B cell (primary cell): ENCODE results near the gene SHISA7. TPM values are rescaled to one million over a fixed set of nuclear protein-coding genes. Genes with fewer than 3 reads are reported as not detected.

Source experiments
- ATAC-seq: fragments of 200-7000 bp; cut with Tn5 transposase; one replicate; pipeline ENCODE4 v1.10.0; 2021; ENCODE audit warnings: low read depth, mild to moderate bottlenecking, moderate number of reproducible peaks, moderate library complexity
- CTCF ChIA-PET: fragments of 350-600 bp; sonication (Branson Sonifier 250); formaldehyde crosslinking; loops from one replicate; lab custom pipeline; 2021; ENCODE audit warnings: antibody characterized with exemption, inconsistent platforms; lab: Charles Lee
- POLR2A ChIA-PET: fragments of 350-600 bp; sonication (Branson Sonifier 250); formaldehyde crosslinking; loops from one replicate; lab custom pipeline; 2021; ENCODE audit warnings: antibody characterized with exemption; lab: Charles Lee
- DNase-seq: peaks from one replicate; pipeline ENCODE4 v3.0.0; 2013
- H2AFZ ChIP-seq: 2 replicates; pipeline ENCODE4 v1.6.1; 2012; ENCODE audit warnings: mild to moderate bottlenecking, low read depth, low read length; ENCODE audit not compliant: insufficient read depth, poor library complexity, severe bottlenecking
- H3K27ac ChIP-seq, 2 donors: 1 replicate in 1 of 2; 2 replicates in 1 of 2; pipeline ENCODE4 v1.5.1; 2012 to 2013; ENCODE audit warnings: low read length in 2 of 2, mild to moderate bottlenecking in 2 of 2, moderate library complexity in 1 of 2
- H3K27me3 ChIP-seq, 4 experiments: fragments of 200-600 bp in 1 of 4; sonication (generic) in 1 of 4; replicated peaks in 1 of 4; 1 replicate in 2 of 4; 2 replicates in 2 of 4; pipeline versions ENCODE4 v1.6.1 to v1.7.0; 2013 to 2016; ENCODE audit warnings: low read length in 3 of 4, mild to moderate bottlenecking in 2 of 4, mixed read lengths in 1 of 4, moderate library complexity in 1 of 4; ENCODE audit not compliant: insufficient read depth in 4 of 4, control insufficient read depth in 3 of 4; ENCODE audit errors: control extremely low read depth in 1 of 4
- H3K36me3 ChIP-seq, 2 experiments: replicated peaks in 1 of 2; 1 replicate in 1 of 2; 2 replicates in 1 of 2; pipeline versions ENCODE4 v1.6.1 to v1.7.1; 2013; ENCODE audit warnings: low read length in 1 of 2; ENCODE audit not compliant: insufficient read depth in 2 of 2, control insufficient read depth in 1 of 2; ENCODE audit errors: control extremely low read depth in 1 of 2, extremely low read depth in 1 of 2
- H3K4me1 ChIP-seq, 2 donors: fragments of 200-600 bp in 1 of 2; sonication (generic) in 1 of 2; 1 replicate in 1 of 2; 2 replicates in 1 of 2; pipeline versions ENCODE4 v1.5.1 to v1.6.1; 2013 to 2017; ENCODE audit warnings: low read length in 2 of 2; ENCODE audit not compliant: control insufficient read depth in 2 of 2, insufficient read depth in 2 of 2
- H3K4me2 ChIP-seq: replicated peaks from 2 replicates; pipeline ENCODE3; 2012; ENCODE audit warnings: mild to moderate bottlenecking, low read depth, low read length; ENCODE audit not compliant: poor library complexity, severe bottlenecking
- H3K4me3 ChIP-seq, 5 experiments: fragments of 200-600 bp in 1 of 5; sonication (generic) in 1 of 5; 1 replicate in 3 of 5; 2 replicates in 2 of 5; pipeline versions ENCODE4 v1.5.1 to v1.7.0; 2011 to 2016; ENCODE audit warnings: low read length in 4 of 5, mild to moderate bottlenecking in 4 of 5, low read depth in 2 of 5, control low read depth in 1 of 5, moderate library complexity in 1 of 5; ENCODE audit not compliant: insufficient read depth in 1 of 5; ENCODE audit errors: control extremely low read depth in 1 of 5, extremely low read depth in 1 of 5
- H3K79me2 ChIP-seq: fragments of 200-600 bp; sonication (generic); one replicate; pipeline ENCODE4 v1.6.0; 2016; ENCODE audit warnings: low read length; ENCODE audit not compliant: control insufficient read depth, insufficient read depth
- H3K9ac ChIP-seq: fragments of 200-600 bp; sonication (generic); 2 replicates; pipeline ENCODE4 v1.6.1; 2017; ENCODE audit warnings: mild to moderate bottlenecking, low read length, moderate library complexity
- H3K9me3 ChIP-seq, 3 donors: one replicate each; pipeline versions ENCODE4 v1.6.1 to v1.7.1; 2013; ENCODE audit warnings: low read length in 2 of 3; ENCODE audit not compliant: control insufficient read depth in 2 of 3, insufficient read depth in 1 of 3; ENCODE audit errors: control extremely low read depth in 1 of 3
- H4K20me1 ChIP-seq: 2 replicates; pipeline ENCODE4 v1.6.0; 2012; ENCODE audit warnings: mild to moderate bottlenecking, low read length; ENCODE audit not compliant: insufficient read depth, control insufficient read depth, poor library complexity, severe bottlenecking
- H3K27ac Mint-ChIP-seq: one replicate; pipeline ENCODE4 v1.8.0; 2021; ENCODE audit warnings: mixed read lengths
- H3K27me3 Mint-ChIP-seq: one replicate; pipeline ENCODE4 v1.8.0; 2021; ENCODE audit warnings: mixed read lengths
- H3K4me1 Mint-ChIP-seq: one replicate; pipeline ENCODE4 v1.8.0; 2021; ENCODE audit warnings: mixed read lengths
- H3K4me3 Mint-ChIP-seq: one replicate; pipeline ENCODE4 v1.8.0; 2021; ENCODE audit warnings: mixed read lengths
- H3K9me3 Mint-ChIP-seq: one replicate; pipeline ENCODE4 v1.8.0; 2022; ENCODE audit warnings: mixed read lengths; ENCODE audit not compliant: insufficient read depth
- EZH2 ChIP-seq: IDR thresholded peaks from 2 replicates; pipeline ENCODE4 v1.6.1; 2012; ENCODE audit warnings: borderline replicate concordance, low read depth, mild to moderate bottlenecking, moderate library complexity, low read length; ENCODE audit not compliant: insufficient read depth, poor library complexity, severe bottlenecking
- WGBS: methylation state at CpG from one replicate; pipeline ENCODE4 v1.1.5; 2013; ENCODE audit warnings: missing lambda C conversion rate; ENCODE audit not compliant: insufficient coverage; 5-methylcytosine and 5-hydroxymethylcytosine counted together
- intact Hi-C: fragments of 100-400 bp; cut with micrococcal nuclease; formaldehyde crosslinking; loops from one replicate; pipeline ENCODE4 v1.10.0; 2022
- polyA plus RNA-seq: library from polyadenylated mRNA; depleted of rRNA; stranded (reverse); fragments of >200 nt; gene quantifications from 2 replicates; pipeline ENCODE4 v1.2.3, GENCODE V29; 2012
- total RNA-seq, 2 donors: library from RNA; stranded (reverse); fragments of 120-200 nt in 1 of 2; gene quantifications; 1 replicate in 1 of 2; 2 replicates in 1 of 2; pipeline versions ENCODE4 v1.2.3 to v1.2.4, GENCODE V29; 2013 to 2022
- TF ChIP-seq, protein P1 (sequence below): fragments of 200-600 bp; IDR thresholded peaks from one replicate; pipeline ENCODE4 v1.8.0; 2022; ENCODE audit warnings: antibody characterized with exemption, mild to moderate bottlenecking

SHISA7 gene
- total and polyA plus RNA-seq, 2 donors (not counting 1 experiment from before 2014, with no cell fraction given): 0.06 TPM; not detected in 1

- peaks cover 26% of the 10 kb centered on the region for H3K79me2 ChIP-seq
- H3K27ac ChIP-seq: no peak overlapping the region
- ChIA-PET CTCF (no interaction called here), POLR2A (no interaction called here)
- DNase-seq (no peak), ATAC-seq (no peak)
- H3K36me3 ChIP-seq: peaks cover 0 to 2% of the 10 kb centered on the region in 2 experiments
- peaks cover 37% of the 10 kb centered on the region for H4K20me1 ChIP-seq
- H3K27me3 Mint-ChIP-seq: no peaks in the 10 kb centered on the region
- H2AFZ ChIP-seq: no peak overlapping the region
- no peak overlapping the region for H3K27ac Mint-ChIP-seq
- H3K4me2 ChIP-seq: no peak overlapping the region
- peak overlapping the region; percentile 41 for H3K4me3 Mint-ChIP-seq
- TF ChIP-seq, protein P1, sequence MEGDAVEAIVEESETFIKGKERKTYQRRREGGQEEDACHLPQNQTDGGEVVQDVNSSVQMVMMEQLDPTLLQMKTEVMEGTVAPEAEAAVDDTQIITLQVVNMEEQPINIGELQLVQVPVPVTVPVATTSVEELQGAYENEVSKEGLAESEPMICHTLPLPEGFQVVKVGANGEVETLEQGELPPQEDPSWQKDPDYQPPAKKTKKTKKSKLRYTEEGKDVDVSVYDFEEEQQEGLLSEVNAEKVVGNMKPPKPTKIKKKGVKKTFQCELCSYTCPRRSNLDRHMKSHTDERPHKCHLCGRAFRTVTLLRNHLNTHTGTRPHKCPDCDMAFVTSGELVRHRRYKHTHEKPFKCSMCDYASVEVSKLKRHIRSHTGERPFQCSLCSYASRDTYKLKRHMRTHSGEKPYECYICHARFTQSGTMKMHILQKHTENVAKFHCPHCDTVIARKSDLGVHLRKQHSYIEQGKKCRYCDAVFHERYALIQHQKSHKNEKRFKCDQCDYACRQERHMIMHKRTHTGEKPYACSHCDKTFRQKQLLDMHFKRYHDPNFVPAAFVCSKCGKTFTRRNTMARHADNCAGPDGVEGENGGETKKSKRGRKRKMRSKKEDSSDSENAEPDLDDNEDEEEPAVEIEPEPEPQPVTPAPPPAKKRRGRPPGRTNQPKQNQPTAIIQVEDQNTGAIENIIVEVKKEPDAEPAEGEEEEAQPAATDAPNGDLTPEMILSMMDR: no peak
- TF ChIP-seq EZH2: no peak
- H3K4me1 ChIP-seq: peaks cover 10 to 22% of the 10 kb centered on the region in 2 donors
- H3K4me3 ChIP-seq: no peak overlapping the region
- intact Hi-C loops: no loop called here
- no peaks in the 10 kb centered on the region for H3K9me3 ChIP-seq
- no peak overlapping the region for H3K9ac ChIP-seq
- 98% methylated on average over 38 of the region's 47 CpGs for WGBS
- H3K4me1 Mint-ChIP-seq: peaks cover 30% of the 10 kb centered on the region
- no peaks in the 10 kb centered on the region for H3K27me3 ChIP-seq
- no peaks in the 10 kb centered on the region for H3K9me3 Mint-ChIP-seq
These were observed 40.0 kb upstream of the SHISA7 start for GRCh38 chr19:55482967-55483705.

DNA sequence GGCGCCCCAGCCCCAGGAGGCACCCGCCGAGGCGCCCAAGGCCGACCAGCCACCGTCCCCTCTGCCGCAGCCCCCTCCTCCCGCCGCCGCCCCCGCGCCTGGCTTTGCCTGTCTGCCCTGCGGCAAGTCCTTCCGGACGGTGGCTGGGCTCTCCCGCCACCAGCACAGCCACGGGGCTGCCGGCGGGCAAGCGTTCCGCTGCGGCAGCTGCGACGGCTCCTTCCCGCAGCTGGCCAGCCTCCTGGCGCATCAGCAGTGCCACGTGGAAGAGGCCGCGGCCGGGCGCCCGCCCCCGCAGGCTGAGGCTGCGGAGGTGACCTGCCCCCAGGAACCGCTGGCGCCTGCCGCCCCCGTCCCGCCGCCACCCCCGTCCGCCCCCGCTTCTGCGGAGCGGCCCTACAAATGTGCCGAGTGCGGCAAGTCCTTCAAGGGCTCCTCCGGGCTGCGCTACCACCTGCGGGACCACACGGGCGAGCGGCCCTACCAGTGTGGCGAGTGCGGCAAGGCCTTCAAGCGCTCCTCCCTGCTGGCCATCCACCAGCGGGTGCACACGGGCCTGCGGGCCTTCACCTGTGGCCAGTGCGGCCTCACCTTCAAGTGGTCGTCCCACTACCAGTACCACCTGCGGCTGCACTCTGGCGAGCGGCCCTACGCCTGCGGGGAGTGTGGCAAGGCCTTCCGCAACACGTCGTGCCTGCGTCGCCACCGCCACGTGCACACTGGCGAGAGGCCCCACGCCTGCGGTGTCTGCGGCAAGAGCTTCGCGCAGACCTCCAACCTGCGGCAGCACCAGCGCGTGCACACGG is 39.3 kb upstream of the SHISA7 start:
- ChIA-PET CTCF (no interaction called here), POLR2A (no interaction called here)
- intact Hi-C loops: no loop called here
- ATAC-seq: no peak
- WGBS: 96% methylated on average over 68 of the region's 83 CpGs
- Mint-ChIP-seq H3K4me1 (peaks cover 35% of the 10 kb centered on the region), H3K9me3 (no peaks in the 10 kb centered on the region), H3K27ac (no peak overlapping the region), H3K4me3 (peak overlapping the region; percentile 41), H3K27me3 (no peaks in the 10 kb centered on the region)
- Histone ChIP-seq H4K20me1 (peaks cover 40% of the 10 kb centered on the region), H3K79me2 (peaks cover 34% of the 10 kb centered on the region), H3K27ac (no peak overlapping the region), H3K9ac (no peak overlapping the region), H3K36me3 (peaks cover 0 to 2% of the 10 kb centered on the region in 2 experiments), H3K27me3 (no peaks in the 10 kb centered on the region), H2AFZ (no peak overlapping the region), H3K4me3 (no peak overlapping the region), H3K4me2 (no peak overlapping the region), H3K9me3 (no peaks in the 10 kb centered on the region), H3K4me1 (peaks cover 17 to 30% of the 10 kb centered on the region in 2 donors)
- DNase-seq: no peak
- TF ChIP-seq EZH2: no peak
- TF ChIP-seq, protein P1: no peak
